Stimulated activated naive CD8-positive, alpha-beta T cell treated with anti-CD3 and anti-CD28 coated beads, Interleukin-15, amount 100 ng/mL, for 72 hours (primary cell): ENCODE data around the gene HIP1R.

ENCODE experiments used
- ATAC-seq: fragments of 150-1000 bp; cut with Tn5 transposase; 2 replicates; pipeline ENCODE4 v1.10.0; 2021; ENCODE audit warnings: mild to moderate bottlenecking, moderate library complexity
- DNase-seq, 2 donors: peaks; one replicate each; pipeline ENCODE4 v3.0.0; 2021 to 2022
- H3K27ac Mint-ChIP-seq, 2 donors: one replicate each; pipeline ENCODE4 v1.8.0; 2022; ENCODE audit warnings: mild to moderate bottlenecking in 2 of 2, mixed read lengths in 2 of 2, moderate library complexity in 2 of 2
- H3K27me3 Mint-ChIP-seq: one replicate; pipeline ENCODE4 v1.8.0; 2022; ENCODE audit warnings: mixed read lengths
- H3K4me1 Mint-ChIP-seq: one replicate; pipeline ENCODE4 v1.8.0; 2022; ENCODE audit warnings: mild to moderate bottlenecking, mixed read lengths
- H3K4me3 Mint-ChIP-seq, 2 donors: one replicate each; pipeline ENCODE4 v1.8.0; 2022; ENCODE audit warnings: mild to moderate bottlenecking in 2 of 2, mixed read lengths in 2 of 2, moderate library complexity in 1 of 2
- H3K9me3 Mint-ChIP-seq, 2 donors: one replicate each; pipeline ENCODE4 v1.8.0; 2022; ENCODE audit warnings: mixed read lengths in 2 of 2

Gene HIP1R

GRCh38 chr12:122860854-122861586 is 25.8 kb downstream of the HIP1R start:
- peak overlapping the region in 1 of 2 donors; percentile 59 for H3K27ac Mint-ChIP-seq
- no peaks in the 10 kb centered on the region for H3K9me3 Mint-ChIP-seq
- peaks cover 19% of the 10 kb centered on the region for H3K4me1 Mint-ChIP-seq
- no peak overlapping the region for H3K4me3 Mint-ChIP-seq
- ATAC-seq, result peak; percentile 7
- no peaks in the 10 kb centered on the region for H3K27me3 Mint-ChIP-seq
- no peak for DNase-seq

DNA sequence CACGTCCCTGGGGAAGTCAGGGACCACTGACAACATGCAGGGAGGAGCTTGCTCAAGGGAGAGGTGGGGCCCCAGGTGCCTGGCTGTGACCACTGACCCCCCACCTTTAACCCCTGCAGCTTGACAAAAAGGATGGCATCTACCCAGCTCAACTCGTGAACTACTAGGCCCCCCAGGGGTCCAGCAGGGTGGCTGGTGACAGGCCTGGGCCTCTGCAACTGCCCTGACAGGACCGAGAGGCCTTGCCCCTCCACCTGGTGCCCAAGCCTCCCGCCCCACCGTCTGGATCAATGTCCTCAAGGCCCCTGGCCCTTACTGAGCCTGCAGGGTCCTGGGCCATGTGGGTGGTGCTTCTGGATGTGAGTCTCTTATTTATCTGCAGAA is 26.3 kb downstream of the HIP1R start:
- no peak overlapping the region for H3K27ac Mint-ChIP-seq
- DNase-seq (no peak), ATAC-seq (peak; percentile 2)
- H3K4me3 Mint-ChIP-seq, result no peak overlapping the region
- no peaks in the 10 kb centered on the region for H3K9me3 Mint-ChIP-seq
- H3K27me3 Mint-ChIP-seq, result no peaks in the 10 kb centered on the region
- H3K4me1 Mint-ChIP-seq, result peaks cover 19% of the 10 kb centered on the region

DNA sequence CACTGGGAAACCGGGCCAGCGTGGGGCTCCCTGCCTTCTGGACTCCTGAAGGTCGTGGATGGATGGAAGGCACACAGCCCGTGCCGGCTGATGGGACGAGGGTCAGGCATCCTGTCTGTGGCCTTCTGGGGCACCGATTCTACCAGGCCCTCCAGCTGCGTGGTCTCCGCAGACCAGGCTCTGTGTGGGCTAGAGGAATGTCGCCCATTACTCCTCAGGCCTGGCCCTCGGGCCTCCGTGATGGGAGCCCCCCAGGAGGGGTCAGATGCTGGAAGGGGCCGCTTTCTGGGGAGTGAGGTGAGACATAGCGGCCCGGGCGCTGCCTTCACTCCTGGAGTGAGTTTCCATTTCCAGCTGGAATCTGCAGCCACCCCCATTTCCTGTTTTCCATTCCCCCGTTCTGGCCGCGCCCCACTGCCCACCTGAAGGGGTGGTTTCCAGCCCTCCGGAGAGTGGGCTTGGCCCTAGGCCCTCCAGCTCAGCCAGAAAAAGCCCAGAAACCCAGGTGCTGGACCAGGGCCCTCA is 26.9 kb downstream of the HIP1R start:
- Mint-ChIP-seq H3K9me3 (no peaks in the 10 kb centered on the region), H3K27me3 (no peaks in the 10 kb centered on the region), H3K27ac (no peak overlapping the region), H3K4me3 (no peak overlapping the region), H3K4me1 (peaks cover 19% of the 10 kb centered on the region)
- DNase-seq (no peak), ATAC-seq (no peak)

GRCh38 chr12:122862872-122863701 is 27.8 kb downstream of the HIP1R start:
- Mint-ChIP-seq H3K4me3 (no peak overlapping the region), H3K9me3 (no peaks in the 10 kb centered on the region), H3K27me3 (no peaks in the 10 kb centered on the region), H3K27ac (no peak overlapping the region), H3K4me1 (peaks cover 19% of the 10 kb centered on the region)
- DNase-seq (no peak), ATAC-seq (no peak)

- no peak for DNase-seq
- Mint-ChIP-seq H3K27ac (peak overlapping the region in 1 of 2 donors; percentile 84), H3K4me3 (no peak overlapping the region), H3K27me3 (no peaks in the 10 kb centered on the region), H3K4me1 (peaks cover 18% of the 10 kb centered on the region), H3K9me3 (no peaks in the 10 kb centered on the region)
- ATAC-seq, result no peak
Measured at GRCh38 chr12:122864894-122865253, 29.6 kb downstream of the HIP1R start.

GRCh38 chr12:122865268-122866231 is 30.3 kb downstream of the HIP1R start:
- ATAC-seq (peak; percentile 46), DNase-seq (no peak)
- peak overlapping the region in 1 of 2 donors; percentile 59 for H3K27ac Mint-ChIP-seq
- no peaks in the 10 kb centered on the region for H3K9me3 Mint-ChIP-seq
- no peaks in the 10 kb centered on the region for H3K27me3 Mint-ChIP-seq
- H3K4me1 Mint-ChIP-seq, result peaks cover 19% of the 10 kb centered on the region
- H3K4me3 Mint-ChIP-seq, result no peak overlapping the region

DNA sequence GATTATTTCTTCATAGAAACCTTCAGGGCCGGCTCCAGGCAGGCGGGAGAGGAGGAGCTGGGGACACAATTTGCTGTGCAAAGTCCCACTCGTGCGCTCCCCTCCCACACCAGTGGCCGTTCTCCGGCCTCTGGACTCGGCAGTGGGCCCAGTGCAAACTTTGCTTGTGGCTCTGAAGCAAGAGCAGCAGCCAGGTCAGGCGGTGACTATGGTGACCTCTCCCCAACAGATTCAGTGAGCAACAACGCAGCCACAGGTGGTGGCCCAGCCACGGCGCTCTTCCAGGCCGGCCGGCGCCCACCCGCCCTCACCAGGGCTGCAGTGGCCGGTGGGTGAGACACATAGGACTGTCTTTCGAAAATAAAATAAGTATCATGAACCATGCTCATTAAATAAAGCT is 31.1 kb downstream of the HIP1R start:
- no peak for DNase-seq
- H3K4me1 Mint-ChIP-seq, result peaks cover 27% of the 10 kb centered on the region
- ATAC-seq, result no peak
- H3K4me3 Mint-ChIP-seq, result no peak overlapping the region
- H3K27ac Mint-ChIP-seq, result no peak overlapping the region
- H3K9me3 Mint-ChIP-seq, result no peaks in the 10 kb centered on the region
- H3K27me3 Mint-ChIP-seq, result no peaks in the 10 kb centered on the region

- Mint-ChIP-seq H3K27ac (peak overlapping the region in 1 of 2 donors; percentile 76), H3K4me1 (peaks cover 34% of the 10 kb centered on the region), H3K4me3 (no peak overlapping the region), H3K27me3 (no peaks in the 10 kb centered on the region), H3K9me3 (no peaks in the 10 kb centered on the region)
- DNase-seq, result no peak
- ATAC-seq, result no peak
Measured at GRCh38 chr12:122866950-122867607, 31.8 kb downstream of the HIP1R start.

- DNase-seq (no peak), ATAC-seq (no peak)
- H3K27me3 Mint-ChIP-seq, result no peaks in the 10 kb centered on the region
- H3K4me1 Mint-ChIP-seq, result peaks cover 42% of the 10 kb centered on the region
- H3K9me3 Mint-ChIP-seq, result no peaks in the 10 kb centered on the region
- H3K4me3 Mint-ChIP-seq, result no peak overlapping the region
- H3K27ac Mint-ChIP-seq, result peak overlapping the region in 1 of 2 donors; percentile 76
Measured at GRCh38 chr12:122867691-122868461, 32.6 kb downstream of the HIP1R start.

GRCh38 chr12:122868471-122869177 is 33.4 kb downstream of the HIP1R start:
- no peak overlapping the region for H3K4me3 Mint-ChIP-seq

GRCh38 chr12:122869207-122869973 is 34.1 kb downstream of the HIP1R start:
- no peak for DNase-seq
- ATAC-seq, result no peak
- Mint-ChIP-seq H3K4me1 (peaks cover 50% of the 10 kb centered on the region), H3K27me3 (no peaks in the 10 kb centered on the region), H3K27ac (no peak overlapping the region), H3K4me3 (no peak overlapping the region), H3K9me3 (no peaks in the 10 kb centered on the region)

More at GRCh38 chr12:122868471-122869177, 33.4 kb downstream of the HIP1R start:
- Mint-ChIP-seq H3K27ac (peak overlapping the region in 1 of 2 donors; percentile 94), H3K4me1 (peaks cover 45% of the 10 kb centered on the region), H3K27me3 (no peaks in the 10 kb centered on the region), H3K9me3 (no peaks in the 10 kb centered on the region)
- no peak for ATAC-seq
- DNase-seq, result no peak

DNA sequence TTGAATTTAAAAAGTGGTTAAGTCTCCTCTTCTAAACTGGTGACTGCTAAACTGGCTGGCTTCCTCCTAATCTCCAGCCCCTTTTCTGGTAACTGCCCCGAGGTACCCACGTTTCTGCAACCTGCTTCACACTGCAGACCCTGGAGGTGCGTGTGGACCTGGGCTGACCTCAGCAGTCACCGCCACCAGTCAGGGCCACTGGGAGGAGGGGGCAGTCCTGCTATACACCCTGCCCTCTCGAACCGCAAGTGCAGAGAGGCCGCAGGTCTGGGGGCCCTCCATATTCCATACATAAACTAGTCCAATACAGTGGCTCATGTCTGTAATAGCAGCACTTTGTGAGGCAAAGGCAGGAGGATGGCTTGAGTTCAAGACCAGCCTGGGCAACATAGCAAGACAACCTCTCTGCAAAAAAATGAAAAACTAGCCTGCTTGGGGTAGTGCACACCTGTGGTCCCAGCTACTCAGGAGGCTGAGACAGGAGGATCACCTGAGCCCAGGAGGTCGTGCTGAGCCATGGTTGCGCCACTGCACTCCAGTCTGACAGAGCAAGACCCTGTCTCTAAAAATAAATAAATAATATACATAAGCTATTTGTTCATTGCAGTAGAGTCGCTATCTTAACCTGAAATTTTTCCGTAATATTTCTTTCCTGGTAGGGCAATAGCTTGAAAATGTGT is 35.0 kb downstream of the HIP1R start:
- H3K4me1 Mint-ChIP-seq, result peaks cover 52% of the 10 kb centered on the region
- ATAC-seq (no peak), DNase-seq (no peak)
- H3K27ac Mint-ChIP-seq, result no peak overlapping the region
- no peaks in the 10 kb centered on the region for H3K27me3 Mint-ChIP-seq
- H3K9me3 Mint-ChIP-seq, result no peaks in the 10 kb centered on the region
- H3K4me3 Mint-ChIP-seq, result no peak overlapping the region
